Cardiac fibroblast (primary cell): ENCODE data around the gene FCHSD2.
A peak's percentile ranks its signal among the peaks of the same experiment; 100 is the strongest.

Source experiments
- DNase-seq, 2 donors: peaks; one replicate each; pipeline versions ENCODE4 v3.0.0 to v3.0.0-alpha.2; 2010; ENCODE audit warnings: low read depth in 2 of 2
- H3K4me3 ChIP-seq, 2 donors: replicated peaks in 1 of 2; 1 replicate in 1 of 2; 2 replicates in 1 of 2; pipeline ENCODE4 v1.5.1; 2011; ENCODE audit warnings: low read depth in 2 of 2, low read length in 2 of 2, mild to moderate bottlenecking in 2 of 2, moderate library complexity in 1 of 2
- CTCF ChIP-seq: IDR thresholded peaks from one replicate; pipeline ENCODE4 v1.5.1; 2011; ENCODE audit warnings: low read depth, mild to moderate bottlenecking, low read length, inconsistent platforms

Gene FCHSD2

GRCh38 chr11:73157101-73158010 lies 15.2 kb upstream of the FCHSD2 start:
- H3K4me3 ChIP-seq = no peak overlapping the region
- TF ChIP-seq CTCF = no peak
- peak; percentile 71 to 83 for DNase-seq

DNA sequence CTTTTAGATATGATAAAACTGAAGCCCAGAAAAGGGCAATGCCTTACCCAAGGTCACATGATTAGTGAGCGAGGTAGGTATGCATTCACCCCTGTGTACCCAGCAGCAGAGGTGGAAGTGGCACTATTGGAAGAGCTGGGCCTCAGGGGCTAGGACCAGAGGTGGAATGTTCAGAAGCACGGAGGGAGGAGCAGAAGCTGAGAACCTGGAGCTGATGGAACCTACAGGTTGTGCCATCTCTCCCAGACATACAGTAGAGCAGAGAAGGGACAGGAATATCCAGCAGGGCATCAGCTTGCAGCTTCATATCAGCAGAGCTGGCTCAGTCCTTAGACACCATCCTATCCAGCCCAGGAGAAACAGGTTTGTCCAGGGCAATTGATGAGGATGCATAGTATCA lies 14.6 kb upstream of the FCHSD2 start:
- no peak overlapping the region for H3K4me3 ChIP-seq
- DNase-seq = no peak
- no peak for TF ChIP-seq CTCF

DNA sequence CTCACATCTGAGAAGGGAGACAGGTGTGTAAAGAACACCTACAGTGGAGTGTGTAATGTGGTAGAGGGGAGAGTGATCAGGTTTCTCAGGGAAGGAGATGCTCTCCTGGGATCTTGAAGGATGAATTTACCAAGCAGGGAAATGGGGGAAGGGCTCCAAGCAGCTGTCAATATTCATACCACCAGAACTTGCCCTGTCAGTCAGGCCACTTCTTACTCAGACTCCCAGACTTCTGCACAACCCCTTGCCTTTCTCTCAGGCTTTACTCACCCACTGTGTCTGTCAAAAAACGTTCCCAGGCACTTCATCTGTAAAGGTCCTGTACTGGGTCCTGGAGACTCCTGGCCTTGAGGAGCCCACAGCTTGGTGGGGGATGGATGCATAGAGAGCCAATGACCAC lies 14.0 kb upstream of the FCHSD2 start:
- TF ChIP-seq CTCF = no peak
- DNase-seq = no peak
- no peak overlapping the region for H3K4me3 ChIP-seq

- no peak for DNase-seq
- no peak for TF ChIP-seq CTCF
- H3K4me3 ChIP-seq = no peak overlapping the region
Measured at GRCh38 chr11:73155102-73155501, 13.0 kb upstream of the FCHSD2 start.

GRCh38 chr11:73154178-73154577 lies 12.1 kb upstream of the FCHSD2 start:
- H3K4me3 ChIP-seq = no peak overlapping the region
- no peak for DNase-seq
- no peak for TF ChIP-seq CTCF

DNA sequence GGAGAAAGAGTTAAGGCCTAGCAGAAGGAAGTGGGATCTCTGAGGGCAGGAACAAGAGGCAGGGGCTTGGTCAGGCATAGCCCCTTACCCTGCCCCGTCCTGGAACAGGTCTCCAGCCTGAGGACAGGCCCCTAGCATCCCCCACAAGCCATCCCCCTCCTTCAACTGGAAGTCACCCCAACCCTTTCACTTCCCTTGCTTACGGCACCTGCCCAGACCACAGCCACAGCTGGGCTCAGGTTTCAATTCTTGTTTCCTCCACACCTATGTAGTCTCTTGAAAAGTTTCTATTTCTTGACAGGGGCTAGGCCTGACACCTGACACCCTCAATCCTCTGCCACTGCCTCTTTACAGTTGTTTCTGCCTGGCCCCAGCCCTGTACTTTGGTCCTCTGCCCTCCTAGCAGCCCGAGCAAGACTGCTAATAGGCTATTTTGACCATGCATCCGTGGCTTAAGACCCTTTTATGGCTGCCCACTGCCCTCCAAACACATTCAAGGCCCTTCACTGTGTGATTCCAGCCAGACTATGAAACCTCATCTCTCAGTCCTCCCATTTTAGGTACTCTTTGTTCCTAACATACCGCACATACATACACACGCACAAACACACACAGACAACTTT lies 10.9 kb upstream of the FCHSD2 start:
- DNase-seq = no peak
- no peak for TF ChIP-seq CTCF
- no peak overlapping the region for H3K4me3 ChIP-seq
